Stimulated activated CD4-positive, alpha-beta T cell treated with anti-CD3 and anti-CD28 coated beads, Interleukin-12 subunit alpha, Interleukin-12 subunit beta, amount 100 ng/mL, for 24 hours (primary cell): ENCODE measurements around the gene EEPD1.

ENCODE experiments used
- DNase-seq, 2 experiments: peaks; one replicate each; pipeline ENCODE4 v3.0.0-alpha.2; 2020; ENCODE audit warnings: low read depth in 2 of 2

Gene EEPD1

GRCh38 chr7:36190447-36191291 lies 37.6 kb downstream of the EEPD1 start:
- DNase-seq = no peak

DNA sequence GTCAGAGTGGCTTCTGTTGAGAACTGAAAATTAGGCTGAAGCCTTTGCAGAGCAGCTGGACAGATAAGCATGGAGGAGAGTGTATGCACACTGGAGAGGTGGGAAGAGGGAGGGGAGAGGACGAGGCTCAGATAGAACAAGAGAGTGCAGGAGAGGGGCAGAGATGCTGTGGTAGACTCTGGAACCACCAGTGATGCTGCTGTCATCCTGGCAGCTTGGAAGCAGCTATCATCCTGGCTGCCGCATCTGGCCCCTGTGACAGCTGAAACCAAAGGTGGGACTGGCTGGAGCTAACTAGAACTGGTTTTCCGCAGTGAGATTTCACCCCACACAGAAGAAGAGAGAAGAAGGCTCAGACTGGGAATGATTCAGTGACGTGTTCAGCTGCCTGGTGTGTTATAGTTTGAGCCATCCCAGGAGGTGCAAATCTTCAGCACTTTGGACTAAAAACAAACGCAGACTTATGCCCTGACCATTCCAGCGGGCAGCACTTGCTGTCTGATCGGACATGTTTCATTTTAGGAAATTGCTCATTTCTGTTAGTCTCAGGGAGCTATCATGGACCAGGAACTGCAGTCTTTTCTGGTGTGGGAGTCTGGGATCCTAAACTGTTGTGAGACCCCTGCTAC lies 38.4 kb downstream of the EEPD1 start:
- DNase-seq = no peak

DNA sequence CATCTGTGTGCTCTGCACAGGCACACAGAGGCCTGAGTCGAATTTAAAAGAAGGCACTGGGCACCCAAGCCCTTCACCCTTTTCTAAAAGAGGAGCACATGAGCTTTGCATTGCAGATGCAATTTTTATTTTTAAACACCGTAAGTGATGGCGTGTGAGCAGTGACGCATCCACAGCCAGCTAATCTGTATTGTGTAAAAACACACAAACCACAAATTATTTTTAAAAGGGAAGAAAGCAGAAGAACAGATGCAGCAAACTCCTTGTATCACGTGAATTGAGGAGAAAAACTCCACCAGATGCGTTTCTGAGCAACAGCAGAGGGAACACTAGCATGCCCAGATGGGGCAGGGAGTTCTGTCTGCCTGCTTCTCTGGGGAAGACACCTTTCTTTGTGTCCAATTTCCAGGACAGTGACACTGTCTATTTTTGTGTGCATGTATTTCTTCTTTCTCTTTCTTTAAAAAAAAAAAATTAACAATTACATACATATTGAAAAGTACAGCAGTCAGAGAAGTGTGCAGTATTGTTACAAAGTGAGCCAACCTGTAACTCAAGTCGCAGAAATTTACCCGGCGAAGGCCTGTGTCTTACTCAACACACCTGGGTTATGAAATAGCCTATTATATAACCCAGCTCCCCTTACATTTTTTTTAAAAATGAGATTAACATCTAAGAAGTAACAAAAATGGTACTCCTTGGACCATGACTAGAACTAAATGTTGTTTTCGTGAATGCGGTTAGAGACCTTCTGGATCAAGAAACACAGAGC lies 39.2 kb downstream of the EEPD1 start:
- no peak for DNase-seq

- DNase-seq = no peak
Measured at GRCh38 chr7:36192877-36193276, 39.8 kb downstream of the EEPD1 start.

GRCh38 chr7:36198854-36199266 lies 45.8 kb downstream of the EEPD1 start:
- DNase-seq = no peak

DNA sequence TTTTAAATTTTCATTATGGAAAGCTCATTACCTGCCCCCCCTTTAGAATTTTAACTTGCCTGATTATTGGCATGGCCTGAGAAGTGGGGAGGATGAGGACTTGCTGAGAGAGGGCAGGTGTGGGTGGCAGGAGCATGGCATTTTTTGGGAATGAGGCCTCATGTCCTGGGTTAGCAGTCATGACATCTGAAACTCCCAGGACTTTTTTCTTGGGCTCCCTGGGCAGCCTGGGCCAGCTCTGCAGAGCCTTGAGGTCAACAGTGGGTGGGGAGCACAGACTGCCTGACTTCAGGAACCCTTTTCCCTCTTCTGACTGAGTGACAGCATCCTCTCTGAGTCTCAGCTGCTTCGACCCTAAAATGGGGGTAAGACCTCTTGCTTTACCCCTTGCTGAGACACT lies 46.3 kb downstream of the EEPD1 start:
- DNase-seq = no peak

DNA sequence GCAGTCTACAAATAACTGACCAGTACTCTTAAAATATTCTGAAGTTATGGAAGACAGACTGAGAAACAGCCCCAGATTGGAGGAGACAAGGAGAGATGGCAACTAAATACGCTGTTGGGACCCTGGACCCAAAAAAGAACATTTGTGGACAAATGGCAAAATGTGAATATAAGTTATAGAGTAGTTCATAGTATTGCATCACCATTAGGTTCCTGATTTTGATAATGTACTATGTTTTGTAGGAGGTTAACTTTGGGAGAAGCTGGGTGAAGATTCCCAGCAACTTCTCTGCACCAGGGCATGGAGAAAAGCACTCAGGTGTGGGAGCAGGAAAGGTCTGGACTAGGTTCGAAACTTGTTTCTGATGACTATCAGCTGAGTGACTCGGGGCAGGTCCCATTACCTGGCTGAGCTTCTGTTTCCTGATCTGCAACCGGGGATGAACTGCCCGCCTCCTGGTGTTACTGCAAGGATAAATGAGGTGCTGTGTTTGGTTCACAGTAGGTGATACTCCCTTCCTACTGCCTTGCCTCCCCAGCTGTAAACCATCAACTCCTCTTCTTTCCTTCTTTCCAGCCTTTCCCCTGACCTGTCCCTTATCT lies 48.2 kb downstream of the EEPD1 start:
- DNase-seq = no peak

DNA sequence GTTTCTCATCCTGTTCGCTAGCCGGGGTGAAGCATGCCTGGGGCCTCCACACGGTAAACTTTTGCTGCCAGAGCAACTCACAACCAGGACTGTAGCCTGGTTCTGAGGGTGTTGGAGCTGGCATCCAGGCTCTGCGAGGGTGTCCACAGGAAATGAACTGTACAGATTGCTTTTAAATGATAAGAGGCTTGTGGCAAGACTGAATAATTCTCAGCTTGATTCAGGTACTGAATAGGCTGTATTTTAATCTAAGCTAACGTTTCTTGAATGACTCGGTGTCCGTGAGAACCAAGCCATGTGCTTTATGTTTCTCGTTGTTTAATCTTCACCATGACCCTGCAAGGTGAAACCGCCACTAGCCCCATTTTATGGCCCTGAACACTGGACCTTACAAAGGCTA lies 49.3 kb downstream of the EEPD1 start:
- DNase-seq = no peak

GRCh38 chr7:36203071-36203790 lies 50.2 kb downstream of the EEPD1 start:
- DNase-seq = no peak

GRCh38 chr7:36204044-36204663 lies 51.1 kb downstream of the EEPD1 start:
- no peak for DNase-seq

- no peak for DNase-seq
Measured at GRCh38 chr7:36204929-36205635, 52.0 kb downstream of the EEPD1 start.

- DNase-seq = no peak
Measured at GRCh38 chr7:36205803-36206202, 52.7 kb downstream of the EEPD1 start.

GRCh38 chr7:36207451-36208291 lies 54.6 kb downstream of the EEPD1 start:
- DNase-seq = no peak

GRCh38 chr7:36208426-36208825 lies 55.4 kb downstream of the EEPD1 start:
- DNase-seq = no peak

DNA sequence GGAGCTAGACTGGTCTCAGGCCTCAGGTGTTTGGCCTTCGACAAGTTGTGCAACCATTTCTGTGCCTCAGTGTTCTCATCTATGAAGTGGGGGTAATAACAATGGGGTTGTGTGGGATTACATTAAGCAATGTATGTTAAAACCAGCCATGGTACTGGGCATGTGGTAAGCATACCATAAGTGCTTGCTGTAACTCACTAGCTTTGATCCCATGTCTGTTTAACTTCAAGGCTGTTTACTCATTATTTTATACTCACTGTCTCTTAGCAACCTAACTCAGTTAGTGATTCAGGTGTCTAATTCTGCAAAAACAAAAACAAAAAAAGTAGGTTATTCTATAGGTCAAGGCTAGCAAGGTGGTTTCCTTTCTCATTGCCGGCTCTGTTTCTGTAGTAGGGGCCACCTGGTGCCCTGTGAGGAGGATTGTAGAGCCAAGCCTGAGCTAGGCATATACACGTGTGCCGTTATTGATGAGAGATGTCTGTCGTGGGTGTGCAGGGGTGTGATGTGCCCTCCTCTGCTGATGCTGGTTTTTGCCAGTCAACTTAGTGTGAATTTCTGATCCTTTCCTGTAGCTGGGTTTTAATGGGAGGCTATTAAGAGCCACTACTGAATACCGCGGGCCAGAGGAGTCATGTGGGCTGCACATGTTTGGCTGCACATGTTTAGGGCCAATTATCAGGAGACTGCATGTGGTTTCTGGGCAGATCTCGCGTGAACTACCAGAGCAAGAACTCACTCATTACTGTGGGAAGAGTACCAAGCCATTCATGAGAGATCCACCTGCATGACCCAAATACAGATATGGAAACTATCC lies 56.2 kb downstream of the EEPD1 start:
- no peak for DNase-seq

DNA sequence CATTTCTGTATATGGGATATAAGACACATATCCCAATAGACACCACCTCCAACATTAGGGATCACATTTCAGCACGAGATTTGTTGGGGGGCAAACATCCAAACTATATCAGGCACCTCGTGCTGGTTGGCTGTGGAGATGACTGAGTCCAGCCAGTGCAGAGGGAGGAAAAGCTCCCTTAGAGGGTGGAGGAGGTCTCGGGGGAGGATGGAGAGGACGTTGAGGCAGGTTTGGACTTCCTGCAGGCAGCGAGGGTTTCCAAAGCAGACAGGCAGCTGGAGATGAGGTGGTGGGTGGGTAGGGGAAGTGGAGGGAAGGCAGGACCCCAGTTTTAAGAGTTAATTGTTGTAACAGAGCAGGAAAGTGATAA lies 56.7 kb downstream of the EEPD1 start:
- DNase-seq = no peak

DNA sequence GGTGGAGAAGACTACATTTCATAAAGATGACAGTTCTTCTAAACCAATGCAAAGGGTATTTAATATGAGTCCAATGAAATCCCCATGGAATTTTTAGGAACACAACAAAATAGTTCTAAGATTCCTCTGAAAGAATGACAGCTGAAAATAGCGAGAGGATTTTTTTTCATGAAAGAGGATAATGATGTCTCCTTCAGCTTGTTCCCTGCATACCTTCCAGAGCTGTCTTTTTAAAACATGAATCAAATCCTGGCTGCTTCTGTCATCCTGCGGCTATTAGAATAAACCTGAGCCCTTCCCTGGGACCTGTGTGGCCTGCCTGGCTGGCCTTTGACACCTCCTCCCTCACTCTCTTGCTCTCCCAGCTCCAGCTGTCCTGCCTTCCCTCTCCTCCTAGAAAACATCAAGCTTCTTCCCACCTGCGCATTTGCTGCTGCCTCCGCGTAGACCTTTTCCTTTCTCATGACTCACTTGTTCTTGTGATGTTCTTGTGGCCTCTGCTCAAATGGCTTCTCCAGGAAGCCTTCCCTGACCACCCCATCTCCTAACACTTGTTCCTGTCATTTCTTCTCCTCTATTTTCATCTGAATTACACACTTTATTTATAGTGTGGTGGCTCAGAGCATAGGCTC lies 57.4 kb downstream of the EEPD1 start:
- no peak for DNase-seq
